Measurements from ENCODE around the gene P4HA3.

P4HA3 gene

DNA sequence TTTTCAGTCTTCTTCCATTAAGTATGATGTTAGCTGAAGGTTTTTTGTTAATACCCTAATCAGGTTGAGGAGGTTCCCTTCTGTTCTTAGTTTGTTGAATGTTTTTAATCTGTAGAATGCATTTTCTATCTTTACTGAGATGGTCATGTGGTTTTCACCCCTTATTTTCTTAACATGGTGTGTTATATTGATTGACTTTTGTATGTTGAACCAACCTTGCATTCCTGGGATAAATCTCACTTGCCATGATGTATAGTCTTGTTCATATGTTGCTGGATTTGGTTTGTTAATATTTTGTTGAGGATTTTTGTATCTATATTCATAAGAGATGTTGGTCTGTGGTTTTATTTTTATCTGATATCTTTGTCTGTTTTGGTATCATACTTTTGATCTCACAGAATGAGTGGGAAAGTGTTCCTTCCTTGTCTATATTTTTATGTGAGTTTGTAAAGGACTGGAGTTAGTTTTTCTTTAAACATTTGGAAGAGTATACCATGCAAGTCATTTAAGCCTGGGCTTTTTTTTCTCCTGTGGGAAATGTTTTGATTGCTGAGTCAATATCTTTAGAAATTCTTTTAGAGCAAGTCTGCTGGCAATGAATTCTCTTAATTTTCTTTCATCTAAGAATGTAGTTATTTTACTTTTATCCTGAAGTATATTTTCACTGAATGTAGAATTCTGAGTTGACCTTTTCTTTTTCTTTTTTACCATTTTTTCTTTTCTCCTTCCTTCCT is 5.5 kb upstream of the P4HA3 start:
- DNase-seq: peak; percentile 67

GRCh38 chr11:74312326-74312725 is 886 bp upstream of the P4HA3 start:
- no peak for DNase-seq

- DNase-seq: no peak
These were observed 583 bp downstream of the P4HA3 start for GRCh38 chr11:74310857-74311256.

- peak; percentile 63 for DNase-seq
These were observed 4.0 kb downstream of the P4HA3 start for GRCh38 chr11:74307434-74307833.

GRCh38 chr11:74306435-74307175 is 4.8 kb downstream of the P4HA3 start:
- DNase-seq: no peak

GRCh38 chr11:74299015-74299414 is 12.4 kb downstream of the P4HA3 start:
- peak; percentile 44 for DNase-seq

DNA sequence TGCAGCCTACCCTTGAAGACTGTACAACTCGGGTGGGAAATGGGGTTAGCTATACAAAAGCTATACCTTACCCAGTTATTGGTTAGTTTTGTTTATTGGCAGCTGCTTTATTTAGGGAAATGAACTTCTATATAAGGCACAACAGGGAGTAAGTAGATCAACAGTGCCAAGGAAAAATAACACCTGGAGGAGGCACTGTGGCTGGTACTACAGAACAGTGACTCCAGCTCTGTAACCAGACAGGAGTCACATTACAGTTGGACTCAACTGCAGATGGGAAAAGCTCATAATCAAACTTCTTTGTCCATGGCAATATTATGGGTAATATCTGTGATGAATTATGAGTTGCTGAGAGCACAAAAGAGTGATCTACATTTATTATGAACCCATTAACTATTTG is 14.0 kb downstream of the P4HA3 start:
- DNase-seq: no peak

- DNase-seq: no peak
These were observed 22.5 kb downstream of the P4HA3 start for GRCh38 chr11:74288911-74289310.

DNA sequence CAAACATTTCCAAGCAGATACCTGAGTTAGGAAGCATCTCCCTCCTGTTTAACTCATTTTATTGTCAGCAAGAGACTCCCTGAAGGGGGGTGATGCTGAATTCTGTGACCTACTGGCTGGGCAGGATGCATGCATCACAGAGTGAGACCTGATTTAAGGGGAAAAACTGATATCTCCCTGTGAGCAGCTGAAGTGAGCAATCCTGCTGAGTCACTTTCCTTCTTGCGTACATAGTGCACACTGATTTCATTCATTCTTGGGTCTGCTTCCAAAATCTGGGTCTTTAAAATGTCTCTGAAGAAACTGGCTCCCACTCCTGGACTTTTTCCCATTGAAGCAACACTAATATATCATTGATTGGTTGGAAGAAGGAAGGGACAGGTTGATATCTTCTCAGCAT is 23.3 kb downstream of the P4HA3 start:
- peak; percentile 95 for DNase-seq

GRCh38 chr11:74284466-74284865 is 27.0 kb downstream of the P4HA3 start:
- DNase-seq: peak; percentile 62

DNA sequence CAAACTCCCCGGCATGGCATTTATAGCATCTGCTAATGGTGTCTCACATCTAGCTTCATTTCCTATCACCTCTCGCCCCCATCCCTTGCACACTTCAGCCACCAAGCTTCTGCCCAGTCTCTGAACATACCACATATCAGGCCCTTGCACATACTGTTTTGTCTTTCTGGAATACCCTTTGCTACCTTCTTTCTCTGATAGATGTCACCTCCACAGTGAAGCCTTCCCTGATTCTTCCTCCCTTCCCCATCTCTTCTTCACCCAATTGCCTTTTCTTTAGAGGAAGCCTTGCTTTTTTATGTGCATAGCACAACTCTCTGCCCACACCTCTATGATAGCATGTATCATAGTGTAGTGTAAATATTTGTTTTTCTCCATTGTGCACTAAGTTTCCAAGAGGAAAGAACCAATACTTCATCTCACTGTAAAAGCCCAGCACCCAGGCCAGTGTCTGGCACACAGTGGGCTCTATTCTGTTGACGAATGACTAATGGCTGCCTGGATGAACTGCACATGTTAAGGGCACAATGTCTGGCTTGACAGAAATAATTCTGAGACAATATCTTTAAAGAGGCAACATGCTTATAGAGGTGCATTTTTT is 27.8 kb downstream of the P4HA3 start:
- no peak for DNase-seq

GRCh38 chr11:74282914-74283371 is 28.5 kb downstream of the P4HA3 start:
- DNase-seq: peak; percentile 35

DNA sequence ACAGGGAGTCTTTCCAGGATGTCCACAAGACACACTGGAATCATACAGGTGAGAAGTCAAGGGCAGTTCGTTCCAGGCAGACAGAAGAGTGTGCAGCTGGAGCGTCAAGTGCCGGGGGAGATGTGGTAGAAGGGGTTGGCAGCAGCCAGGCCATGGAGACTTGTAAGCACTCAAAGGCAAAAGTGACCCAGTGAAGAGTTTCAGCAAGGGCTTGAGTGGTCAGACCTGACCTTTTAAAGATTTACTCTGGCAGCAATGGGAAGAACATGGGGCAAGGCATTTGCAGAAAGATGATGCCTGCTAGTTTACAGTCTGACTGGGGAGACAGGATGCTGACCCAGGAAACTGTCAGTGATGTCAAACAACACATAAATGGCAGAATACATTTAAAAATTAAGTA is 29.0 kb downstream of the P4HA3 start:
- DNase-seq: no peak

- no peak for DNase-seq
These were observed 30.9 kb downstream of the P4HA3 start for GRCh38 chr11:74280494-74280893.

DNA sequence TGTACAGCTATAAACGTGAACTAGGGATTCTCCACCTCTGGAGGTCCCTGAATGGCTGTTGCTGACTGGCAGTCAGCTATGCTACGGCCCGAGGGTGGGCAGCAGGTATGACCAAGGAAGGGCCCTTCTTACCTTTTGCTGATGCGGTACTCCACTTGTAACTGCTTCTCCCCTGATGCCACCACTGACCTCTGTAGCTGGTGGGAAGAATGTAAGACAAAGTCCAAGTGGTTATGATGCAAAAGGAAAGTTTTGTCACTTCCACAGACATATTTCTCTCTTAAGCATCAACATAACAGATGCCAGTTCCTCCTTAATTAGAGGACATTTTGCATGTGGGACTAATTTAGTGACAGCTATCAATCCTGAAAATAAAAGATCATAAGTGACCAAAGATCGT is 32.2 kb downstream of the P4HA3 start:
- no peak for DNase-seq

DNA sequence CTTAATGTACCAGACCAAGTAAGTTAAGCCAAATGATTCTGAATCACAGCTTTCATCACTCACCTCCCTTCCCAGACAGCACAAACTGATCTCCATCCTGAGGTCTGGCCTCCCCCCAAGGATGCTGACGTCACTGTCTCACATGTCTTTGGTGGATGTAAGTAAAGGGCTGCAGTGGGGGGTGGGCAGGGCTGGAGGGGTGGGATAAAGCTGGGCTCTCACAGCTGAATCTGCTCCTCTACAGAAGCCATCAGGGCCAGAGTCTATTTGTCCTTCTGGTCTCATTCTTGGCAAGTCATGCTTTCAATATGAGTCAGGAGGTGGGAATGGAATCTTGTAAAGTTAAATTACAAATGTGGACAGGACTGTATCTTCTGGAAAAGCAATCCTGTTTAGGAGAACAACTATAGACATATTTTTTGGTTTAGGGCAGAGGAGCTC is 32.7 kb downstream of the P4HA3 start:
- DNase-seq: peak; percentile 100

GRCh38 chr11:74278103-74278502 is 33.3 kb downstream of the P4HA3 start:
- no peak for DNase-seq

DNA sequence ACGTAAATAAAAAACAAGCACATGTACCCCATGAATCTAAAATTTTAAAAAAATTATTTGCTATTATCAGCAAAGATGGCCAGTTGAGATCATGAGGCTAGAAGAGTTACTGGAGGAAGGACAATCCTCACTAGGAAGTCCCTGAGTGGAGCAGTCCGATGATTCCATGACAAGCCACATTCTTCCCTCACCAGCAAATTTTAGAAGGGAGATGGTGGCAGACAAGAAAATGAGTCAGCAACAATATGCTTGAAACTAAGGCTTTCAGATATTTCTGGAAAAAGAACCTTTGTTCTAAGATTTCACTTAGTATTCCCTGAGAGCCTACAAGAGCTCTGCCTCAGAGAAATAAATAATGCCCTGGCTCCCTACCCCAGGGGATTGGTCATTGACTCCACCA is 34.9 kb downstream of the P4HA3 start:
- DNase-seq: peak; percentile 66

- no peak for DNase-seq
These were observed 39.2 kb downstream of the P4HA3 start for GRCh38 chr11:74272276-74272675.

DNA sequence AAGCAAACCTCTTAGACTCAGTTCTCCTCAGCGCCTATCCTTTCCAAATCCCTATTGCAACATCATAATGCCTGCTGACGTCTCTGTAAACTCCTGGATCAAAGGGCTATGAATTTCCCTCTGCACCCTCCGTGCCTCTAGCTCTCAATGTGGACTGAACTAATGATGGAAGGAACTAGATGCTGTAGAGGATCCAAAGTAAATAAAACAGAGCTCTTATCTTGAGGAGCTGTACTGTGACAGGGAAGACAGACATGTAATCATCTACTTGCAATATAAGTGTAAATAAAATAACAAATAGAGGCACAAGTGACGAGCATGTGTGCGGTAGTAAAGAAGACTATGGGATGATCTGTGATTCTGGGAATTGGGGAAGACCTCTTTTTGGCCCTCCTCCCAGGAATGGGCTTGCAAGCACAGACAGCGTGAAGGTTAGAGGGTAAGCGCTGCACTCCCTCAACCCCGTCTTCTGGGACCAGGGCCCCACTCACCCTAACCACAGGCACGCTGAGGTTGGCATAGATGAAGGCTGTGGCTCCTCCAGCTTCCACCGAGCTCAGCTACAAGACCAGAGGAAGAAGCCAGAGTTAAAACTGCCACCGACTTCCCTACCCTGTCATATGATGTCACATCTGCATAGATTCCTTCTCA is 42.2 kb downstream of the P4HA3 start:
- peak; percentile 76 for DNase-seq

DNA sequence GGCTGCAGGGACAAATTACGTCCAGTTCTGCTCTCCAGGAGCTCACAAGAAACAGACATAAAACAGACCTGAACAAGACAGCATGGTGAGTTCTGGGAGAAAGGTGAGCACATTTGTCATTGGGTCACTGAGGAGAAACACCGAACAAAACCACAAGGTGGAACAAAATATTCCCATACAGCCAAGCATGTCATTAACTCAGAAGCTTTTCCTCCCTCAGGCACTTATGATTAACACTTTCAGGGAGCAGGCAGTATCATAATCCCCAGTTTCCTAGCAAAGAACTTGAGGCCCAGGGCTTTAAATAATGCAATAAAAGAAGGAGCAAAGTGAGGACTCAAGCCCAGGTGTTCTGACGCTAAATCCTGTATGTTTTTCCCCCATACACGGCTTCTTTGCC is 43.0 kb downstream of the P4HA3 start:
- no peak for DNase-seq

GRCh38 chr11:74267014-74267413 is 44.4 kb downstream of the P4HA3 start:
- no peak for DNase-seq

DNA sequence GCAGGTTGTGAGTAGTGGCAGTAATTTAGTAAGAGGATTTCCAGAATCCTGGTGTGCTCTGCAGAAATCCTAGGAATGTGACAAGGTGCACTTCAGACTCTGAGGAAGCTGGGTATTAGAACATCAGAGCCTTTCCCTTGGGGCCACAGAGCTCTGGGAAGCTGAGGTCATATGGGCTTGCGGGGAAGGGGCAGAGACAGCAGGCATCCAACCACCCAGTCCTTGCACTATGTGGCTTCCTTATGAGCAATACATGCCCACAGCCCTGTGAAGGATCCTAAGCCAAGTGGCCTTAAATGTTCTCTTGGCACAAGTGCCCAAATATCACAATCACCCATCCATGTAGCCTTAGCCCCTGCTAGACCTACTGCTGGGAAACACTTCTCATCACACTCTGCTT is 46.2 kb downstream of the P4HA3 start:
- no peak for DNase-seq
